HG03066 (cell line): ENCODE data around the gene SLC37A2.
"Not testable (repeated sequence)": the region's sequence is repeated elsewhere in the genome, so short reads cannot be mapped to it uniquely, and the experiment has no call there.

ENCODE experiments used
- ATAC-seq: cut with Tn5 transposase; IDR thresholded peaks from one replicate; pipeline ENCODE4 v1.9.1; 2021; ENCODE audit warnings: low read depth; ENCODE audit not compliant: unreplicated experiment

The SLC37A2 gene

DNA sequence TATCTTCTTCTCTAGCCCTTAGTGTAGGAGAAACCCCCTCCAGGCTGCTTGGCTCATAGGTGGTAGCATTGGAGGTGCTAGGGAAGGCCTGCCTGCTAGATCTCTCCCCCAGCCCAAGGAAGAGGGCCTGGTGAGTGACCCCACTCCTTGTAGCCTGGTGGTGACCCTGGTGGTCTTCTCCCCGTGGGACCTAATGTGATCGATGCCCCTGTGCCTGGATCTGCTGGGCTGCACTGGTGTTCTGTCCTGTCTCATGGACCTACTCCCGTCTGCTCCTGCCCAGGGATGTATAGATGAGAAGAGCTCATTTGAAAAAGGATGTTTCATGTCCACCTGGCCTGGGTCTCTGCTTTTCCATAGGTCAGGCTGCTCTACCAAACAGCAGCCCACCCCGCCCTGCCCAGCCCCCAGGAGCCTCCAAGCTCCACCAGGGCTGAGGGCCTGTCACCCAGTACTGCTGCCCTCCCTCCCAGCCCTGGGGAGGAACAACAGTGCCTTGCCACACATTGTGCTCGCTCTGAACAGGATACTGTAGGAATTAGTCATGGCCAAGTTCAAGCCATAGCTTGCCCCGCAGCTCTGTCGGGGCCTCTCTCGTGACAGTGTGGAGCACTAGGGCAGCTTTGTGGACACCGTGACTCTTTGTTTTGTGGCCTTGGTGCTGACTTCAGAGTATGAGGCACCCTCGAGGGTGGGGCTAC is 19.7 kb downstream of the SLC37A2 start:
- ATAC-seq: no peak

DNA sequence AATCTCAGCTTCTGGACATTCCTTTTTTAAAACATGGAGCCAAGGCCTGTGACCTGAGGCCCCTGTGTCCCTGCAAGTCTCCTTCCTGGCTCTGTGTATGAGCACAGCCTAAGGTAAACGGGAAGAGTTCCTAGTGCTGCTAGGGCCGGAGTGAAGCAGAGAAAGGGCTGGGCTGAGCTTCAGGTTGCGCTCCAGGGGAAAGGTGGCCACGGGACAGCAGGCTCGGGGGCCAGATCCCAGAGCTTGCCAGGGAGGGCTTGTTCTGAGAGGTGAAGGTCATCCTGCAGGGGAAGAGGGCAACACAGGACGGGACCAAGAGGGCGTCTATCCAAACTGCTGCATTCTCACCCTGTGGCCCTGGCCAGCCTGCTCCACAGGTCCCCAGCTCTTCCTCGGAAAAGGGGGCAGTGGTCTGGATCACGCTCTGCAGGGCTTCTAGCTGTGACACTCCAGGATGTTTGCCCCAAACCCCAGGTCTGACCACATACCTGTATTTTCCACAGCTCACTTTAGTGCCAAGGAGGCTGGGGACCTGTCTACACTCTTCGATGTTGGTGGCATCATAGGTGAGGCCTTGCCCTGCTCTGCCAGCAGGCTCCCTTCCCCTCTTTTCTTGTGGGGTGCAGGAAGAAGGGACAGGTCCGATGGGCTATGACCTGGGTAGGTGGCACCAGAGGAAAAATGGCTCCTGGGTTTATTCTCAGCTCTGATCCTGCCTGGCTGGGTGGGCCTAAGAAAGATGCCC is 20.4 kb downstream of the SLC37A2 start:
- no peak for ATAC-seq

DNA sequence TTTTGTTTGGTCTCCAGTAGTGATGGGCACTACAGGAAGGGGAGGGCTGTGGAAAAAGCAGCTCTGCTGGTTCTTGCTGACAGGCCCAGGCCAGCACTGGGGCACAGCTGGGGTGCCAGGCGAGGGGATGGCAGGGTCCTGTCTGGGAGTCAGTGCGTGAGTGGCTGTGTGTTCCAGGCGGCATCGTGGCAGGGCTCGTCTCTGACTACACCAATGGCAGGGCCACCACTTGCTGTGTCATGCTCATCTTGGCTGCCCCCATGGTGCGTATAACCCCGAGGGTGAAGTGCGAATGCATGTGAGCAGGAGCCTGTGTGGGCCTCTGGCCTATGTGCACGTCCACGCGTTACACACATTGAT is 20.9 kb downstream of the SLC37A2 start:
- ATAC-seq: no peak

DNA sequence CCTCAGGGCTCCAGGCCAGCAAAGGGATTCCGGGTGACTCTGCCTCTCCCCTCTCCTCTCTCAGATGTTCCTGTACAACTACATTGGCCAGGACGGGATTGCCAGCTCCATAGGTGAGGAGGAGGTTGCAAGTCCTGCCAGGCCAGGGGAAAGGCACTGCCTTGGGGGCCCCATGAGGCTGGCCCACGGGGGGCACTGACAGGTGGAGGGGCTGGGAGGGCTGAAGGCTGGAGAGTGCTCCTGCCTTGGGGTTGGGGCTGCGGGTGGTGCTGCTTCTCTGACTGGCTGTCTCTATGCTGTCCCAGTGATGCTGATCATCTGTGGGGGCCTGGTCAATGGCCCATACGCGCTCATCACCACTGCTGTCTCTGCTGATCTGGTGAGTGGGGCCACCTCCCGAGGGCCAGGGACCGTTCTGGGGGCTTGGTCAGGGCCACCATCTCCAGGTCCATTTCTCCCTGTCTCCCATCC is 21.7 kb downstream of the SLC37A2 start:
- ATAC-seq: no peak

DNA sequence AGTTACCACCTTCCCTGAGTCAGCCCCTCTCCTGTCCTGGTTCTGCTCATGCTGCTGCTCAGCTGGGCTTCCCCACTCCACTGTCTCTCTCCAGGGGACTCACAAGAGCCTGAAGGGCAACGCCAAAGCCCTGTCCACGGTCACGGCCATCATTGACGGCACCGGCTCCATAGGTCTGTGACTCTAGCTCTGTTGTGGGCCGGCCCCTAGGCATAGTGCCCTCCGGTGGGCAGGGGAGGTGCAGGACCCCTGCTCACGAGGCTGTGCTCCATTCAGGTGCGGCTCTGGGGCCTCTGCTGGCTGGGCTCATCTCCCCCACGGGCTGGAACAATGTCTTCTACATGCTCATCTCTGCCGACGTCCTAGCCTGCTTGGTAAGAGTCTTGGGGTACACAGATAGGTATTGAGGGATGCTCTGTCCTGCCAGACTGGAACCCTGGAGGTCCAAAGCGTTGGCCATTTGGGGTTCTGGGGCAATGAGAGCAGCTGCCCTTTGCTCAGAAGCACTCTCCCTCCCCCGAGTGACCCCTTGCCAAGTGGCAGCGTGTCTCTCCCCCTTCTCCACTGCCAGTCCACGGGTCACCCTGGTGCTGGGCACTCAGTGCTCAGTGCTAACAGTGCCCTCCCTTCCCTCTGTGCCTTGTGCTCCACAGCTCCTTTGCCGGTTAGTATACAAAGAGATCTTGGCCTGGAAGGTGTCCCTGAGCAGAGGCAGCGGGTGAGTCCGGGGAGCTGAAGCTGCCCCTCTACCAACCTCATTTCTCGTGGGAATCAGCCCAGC is 22.4 kb downstream of the SLC37A2 start:
- ATAC-seq: no peak

DNA sequence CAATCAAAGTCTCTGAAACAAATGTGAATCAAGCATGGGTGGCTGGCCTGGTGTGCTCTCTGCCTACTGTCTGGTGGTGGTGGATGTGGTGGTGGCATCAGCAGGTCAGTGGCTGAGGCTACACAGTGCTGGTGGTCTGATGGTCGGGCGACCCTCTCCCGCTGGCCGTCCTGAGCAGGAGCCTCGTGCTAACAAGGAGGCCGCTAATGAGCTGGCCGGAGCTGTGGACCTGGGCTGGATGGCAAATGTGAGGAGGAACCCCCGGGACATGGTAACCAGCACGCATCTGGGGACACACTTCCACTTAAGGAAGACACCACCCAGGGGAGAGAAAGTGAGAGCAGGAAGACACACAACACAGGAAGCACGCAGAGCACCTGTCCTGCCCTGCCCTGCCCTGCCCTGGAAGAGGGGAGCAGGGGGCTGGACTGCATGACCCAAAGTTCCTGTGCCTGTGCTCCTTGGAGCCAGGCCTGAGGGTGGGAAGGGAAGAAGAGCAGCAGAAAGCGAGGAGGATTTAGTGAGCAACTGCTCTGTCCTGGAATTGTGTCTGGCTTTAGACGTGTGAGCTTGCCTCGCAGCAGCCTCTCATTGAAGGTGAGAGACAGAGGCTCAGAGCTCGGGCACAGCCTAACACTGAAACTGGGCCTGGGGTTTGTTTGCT is 23.7 kb downstream of the SLC37A2 start:
- no peak for ATAC-seq

DNA sequence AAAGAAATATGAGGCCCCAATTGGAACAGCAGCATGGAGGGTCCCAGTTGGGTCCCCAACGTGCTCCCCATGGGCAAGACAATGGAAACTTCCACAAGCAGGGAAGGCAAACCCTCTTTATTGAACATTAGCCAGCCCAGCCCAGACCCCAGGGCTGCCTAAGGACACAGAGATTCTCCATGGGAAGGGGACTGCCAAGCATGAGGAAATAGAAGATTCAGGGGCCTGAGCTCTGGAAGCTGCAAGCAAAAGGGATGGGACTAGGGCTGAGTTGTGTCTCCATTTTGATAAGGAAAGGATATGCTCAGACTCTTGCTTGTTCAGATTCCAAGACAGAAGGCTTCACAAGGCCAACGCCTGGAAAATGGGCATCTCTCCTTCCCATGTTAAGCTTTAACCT is 25.0 kb downstream of the SLC37A2 start:
- no peak for ATAC-seq

DNA sequence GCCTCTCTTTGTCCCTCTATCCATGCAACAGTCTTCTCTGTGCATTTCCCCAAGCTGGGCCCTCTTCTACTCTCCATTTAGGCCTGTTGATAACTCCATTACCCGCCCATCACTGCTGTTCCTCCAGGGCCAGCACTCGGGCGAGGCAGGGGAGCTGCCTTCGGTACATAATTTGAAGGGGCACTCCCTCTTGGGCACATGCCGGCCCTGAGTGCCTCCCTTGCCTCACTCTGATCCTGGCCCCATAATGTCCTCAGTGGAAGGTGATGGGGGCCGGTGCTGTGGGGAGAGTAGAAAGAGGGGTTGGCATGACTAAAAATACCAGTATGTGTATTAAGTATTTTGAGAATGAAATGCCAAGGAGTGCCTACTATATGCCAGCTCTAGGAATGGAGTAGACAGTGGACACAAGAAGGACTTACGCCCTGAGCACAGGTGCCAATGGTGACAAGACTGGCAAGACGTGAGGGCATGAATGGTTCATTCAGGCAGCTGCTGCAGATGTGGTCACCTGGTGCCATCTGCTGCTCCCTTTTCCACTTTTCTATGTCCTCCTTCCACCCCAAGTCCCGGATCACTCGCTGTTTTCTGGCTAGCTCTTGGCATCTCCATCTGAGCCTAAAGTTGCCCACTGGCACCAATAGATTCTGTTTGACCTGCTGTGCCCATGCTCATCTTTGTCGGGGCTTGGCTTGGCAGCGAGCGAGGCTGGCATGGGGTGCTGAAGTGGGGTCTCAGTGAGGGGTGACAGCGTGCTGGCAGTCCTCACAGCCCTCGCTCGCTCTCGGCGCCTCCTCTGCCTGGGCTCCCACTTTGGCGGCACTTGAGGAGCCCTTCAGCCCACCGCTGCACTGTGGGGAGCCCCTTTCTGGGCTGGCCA is 25.7 kb downstream of the SLC37A2 start:
- no peak for ATAC-seq

DNA sequence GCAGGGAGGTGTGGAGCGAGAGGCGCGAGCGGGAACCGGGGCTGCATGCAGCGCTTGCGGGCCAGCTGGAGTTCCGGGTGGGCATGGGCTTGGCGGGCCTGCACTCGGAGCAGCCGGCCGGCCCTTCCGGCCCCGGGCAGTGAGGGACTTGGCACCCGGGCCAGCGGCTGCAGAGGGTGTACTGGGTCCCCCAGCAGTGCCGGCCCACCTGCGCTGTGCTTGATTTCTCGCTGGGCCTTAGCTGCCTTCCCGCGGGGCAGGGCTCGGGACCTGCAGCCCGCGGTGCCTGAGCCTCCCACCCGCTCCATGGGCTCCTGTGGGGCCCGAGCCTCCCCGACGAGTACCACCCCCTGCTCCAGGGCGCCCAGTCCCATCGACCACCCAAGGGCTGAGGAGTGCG is 26.4 kb downstream of the SLC37A2 start:
- not testable (repeated sequence) for ATAC-seq

DNA sequence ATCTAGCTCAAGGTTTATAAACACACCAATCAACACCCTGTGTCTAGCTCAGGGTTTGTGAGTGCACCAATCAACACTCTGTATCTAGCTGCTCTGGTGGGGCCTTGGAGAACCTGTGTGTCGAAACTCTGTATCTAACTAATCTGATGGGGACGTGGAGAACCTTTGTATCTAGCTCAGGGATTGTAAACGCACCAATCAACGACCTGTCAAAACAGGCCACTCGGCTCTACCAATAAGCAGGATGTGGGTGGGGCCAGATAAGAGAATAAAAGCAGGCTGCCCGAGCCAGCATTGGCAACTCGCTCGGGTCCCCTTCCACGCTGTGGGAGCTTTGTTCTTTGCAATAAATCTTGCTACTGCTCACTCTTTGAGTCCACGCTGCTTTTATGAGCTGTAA is 27.0 kb downstream of the SLC37A2 start:
- ATAC-seq: not testable (repeated sequence)

DNA sequence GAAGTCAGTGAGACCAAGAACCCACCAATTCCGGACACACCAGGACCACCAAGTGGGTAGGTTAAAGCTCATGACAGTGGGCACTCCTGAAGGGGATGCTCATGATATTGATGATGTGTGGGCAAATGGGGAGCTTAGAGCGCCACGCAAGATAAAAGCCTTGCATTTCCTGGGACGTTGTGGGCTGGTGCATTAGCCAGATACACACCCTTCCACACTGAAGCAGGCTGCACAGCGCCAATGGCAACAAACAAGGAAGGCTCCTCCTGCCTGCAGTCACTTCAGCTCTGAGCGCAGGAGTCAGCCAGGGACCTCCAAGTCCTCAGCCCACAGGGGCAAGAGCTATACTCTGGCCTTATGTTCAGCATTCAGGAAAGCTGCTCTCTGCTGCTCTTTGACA is 27.7 kb downstream of the SLC37A2 start:
- no peak for ATAC-seq

DNA sequence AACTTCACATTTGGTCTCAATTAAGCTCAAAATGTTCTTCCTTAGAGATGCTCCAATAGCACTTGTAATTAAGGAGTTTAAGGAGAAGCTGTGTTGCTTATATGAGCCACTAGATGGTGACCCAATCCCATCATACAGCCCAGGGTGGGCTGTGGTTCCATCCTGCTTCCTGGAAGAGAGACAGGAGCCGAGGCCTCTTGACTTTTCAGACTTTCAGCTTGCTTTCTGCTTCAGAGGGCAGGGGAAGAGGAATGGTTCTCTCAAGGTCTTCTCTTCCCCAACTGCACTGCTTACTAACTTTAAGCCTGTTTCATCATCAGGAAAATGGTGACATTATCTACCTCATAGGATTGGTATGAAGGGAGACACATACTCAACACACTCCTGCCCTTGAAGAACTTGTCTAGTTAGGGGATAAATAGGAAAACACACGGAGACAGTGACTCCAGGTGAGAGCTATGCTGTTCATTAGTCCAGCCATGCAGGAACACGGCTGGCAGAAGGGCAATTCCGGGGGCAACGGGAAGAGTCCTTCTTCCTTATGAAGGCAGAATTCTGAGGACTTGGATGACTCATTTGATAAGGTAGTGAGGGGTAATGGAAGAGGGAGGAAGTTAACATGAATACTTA is 28.3 kb downstream of the SLC37A2 start:
- ATAC-seq: no peak

DNA sequence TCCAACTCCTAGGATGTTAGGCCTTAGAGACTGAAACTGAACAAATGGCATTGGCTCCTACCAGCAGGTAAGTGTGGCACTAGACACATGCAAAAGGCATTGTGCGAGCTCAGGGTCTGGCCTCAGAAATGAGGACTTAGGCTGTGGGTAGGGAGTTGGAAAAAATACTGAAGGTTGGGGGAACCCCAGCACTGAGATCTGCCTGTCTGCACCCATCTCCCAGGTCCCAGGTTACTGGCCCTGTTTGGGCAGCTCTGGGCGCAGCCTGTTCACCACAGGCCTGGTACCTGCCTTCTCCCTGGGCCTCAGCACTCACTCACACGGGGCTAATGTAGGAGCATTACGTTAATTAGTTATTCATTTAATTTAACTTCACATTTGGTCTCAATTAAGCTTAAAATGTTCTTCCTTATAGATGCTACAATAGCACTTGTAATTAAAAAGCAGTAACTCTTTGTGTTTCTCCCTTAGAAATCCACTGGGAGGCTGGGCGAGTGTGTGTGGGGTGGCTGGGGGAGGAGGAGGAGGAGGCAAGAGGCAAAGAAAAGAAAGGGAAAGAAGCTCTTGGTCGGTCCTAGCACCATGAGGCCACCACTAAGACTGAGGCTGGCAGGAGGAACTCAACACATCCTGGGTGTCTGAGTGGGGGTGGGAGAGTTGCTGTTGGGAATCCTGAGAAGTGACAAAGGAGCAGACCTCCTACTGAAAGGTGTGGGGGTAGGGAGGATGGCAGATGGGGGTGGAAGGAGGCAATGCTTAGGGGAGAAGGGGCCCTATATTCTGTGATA is 29.0 kb downstream of the SLC37A2 start:
- ATAC-seq: no peak

DNA sequence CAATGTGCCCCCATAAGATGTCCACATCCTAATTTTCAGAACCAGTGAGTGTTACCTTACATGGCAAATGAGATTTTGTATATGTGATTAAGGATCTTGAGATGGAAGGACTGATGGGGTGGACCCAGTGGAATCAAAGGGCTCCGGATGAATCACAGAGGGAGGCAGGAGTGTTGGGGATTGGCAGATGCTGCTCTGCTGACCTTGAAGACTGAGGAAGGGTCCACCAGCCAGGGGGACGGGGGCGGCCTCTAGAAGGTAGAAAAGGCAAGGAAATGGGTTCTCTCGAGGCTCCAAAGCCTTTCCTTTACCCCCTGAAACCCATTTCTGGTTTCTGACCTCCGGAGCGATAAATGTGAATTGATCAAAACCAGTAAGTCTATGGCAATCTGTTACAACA is 29.6 kb downstream of the SLC37A2 start:
- no peak for ATAC-seq

DNA sequence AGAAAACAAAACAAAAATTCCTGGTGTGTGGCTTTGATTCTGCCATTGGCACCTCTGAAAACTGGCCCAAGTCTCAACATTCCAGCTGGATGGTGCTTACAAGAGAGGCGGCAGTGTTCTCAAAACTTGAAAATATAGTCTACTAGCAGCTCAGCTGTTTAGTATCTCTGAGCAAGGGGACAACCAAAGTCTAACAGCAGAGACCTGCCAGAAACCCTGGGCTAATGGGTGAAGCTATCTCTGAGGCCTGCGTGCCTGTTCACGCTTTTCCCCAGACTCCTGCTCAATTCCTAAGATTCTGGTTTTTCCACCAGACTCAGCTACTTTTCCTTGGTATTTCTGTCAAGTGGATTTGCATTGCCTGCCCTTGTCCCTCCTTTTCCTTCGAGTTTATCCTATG is 30.4 kb downstream of the SLC37A2 start:
- ATAC-seq: no peak

DNA sequence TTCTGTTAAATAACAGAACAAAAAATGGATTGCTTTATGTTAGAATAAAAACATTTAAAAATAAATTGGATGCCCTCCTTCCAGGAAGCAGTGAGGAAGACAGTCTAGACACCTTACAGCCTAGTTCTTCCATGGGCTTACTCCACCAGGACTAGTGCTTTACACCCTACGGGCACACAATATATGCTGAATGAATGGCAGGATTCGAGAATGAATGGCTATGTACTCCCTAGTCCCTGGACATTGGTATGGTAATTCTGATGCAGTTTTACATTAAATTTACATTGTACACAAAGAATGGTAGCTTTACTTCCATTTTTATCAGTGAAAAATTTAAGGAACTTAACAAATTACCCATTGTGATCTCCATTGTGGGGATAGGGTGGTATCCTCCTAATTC is 31.6 kb downstream of the SLC37A2 start:
- no peak for ATAC-seq

DNA sequence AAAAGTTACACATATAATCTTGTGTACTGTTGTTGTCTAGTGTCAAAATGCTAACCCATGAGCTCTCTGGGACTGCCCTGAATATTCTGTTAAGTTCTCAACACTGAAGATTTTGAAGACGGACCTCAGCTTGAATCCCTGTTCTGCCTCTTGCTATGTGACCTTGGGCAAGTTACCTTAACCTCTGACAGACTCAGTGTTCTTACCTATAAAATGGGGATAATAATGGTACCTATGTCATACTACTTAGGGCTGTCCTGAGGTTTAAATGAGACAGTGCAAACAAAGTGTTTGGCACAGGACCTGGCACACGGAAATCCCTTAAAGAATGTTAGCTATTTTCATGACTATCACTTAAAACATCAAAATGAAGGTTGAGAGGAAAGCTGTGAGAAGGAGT is 37.0 kb downstream of the SLC37A2 start:
- no peak for ATAC-seq

DNA sequence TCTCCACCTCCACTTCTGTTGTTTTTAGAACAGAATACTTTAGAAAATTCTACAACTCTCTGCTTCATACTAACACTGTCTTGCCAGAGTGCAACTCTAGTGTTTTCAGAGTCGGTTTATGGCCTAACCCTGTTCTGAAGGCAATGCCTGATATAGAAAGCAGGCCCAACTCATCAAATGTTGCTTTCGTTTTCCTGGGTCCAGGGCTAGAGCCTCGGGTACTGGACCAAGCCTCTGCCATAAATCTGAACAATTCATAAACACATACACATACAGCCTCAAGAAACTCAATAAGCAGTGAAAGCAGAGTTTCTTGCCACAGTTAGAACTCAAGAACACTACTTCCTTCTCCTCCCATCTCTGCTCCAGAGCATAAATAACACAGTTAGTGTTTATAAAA is 38.5 kb downstream of the SLC37A2 start:
- no peak for ATAC-seq

DNA sequence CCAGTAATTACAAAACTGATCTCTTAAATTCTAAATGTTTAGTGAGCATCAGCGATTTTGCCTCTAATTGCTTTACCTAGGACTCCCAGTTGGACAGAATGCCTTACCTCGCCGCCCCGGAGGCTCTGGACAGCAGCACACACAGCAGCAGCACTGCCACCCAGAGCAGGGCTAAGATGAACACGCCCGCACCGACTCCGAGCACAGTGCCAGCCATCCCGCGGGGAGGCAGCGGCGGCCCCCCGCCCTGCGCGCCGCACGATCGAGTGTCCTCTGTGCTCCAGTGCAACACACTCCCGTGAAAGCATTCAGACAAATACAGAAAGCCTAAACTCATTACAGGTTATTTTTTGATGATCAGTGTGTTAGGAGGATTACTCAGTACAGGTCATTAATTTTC is 38.9 kb downstream of the SLC37A2 start:
- ATAC-seq: no peak
